B cell (primary cell): ENCODE results near the gene TCF7L2. TPM values are rescaled to one million over a fixed set of nuclear protein-coding genes. Genes with fewer than 3 reads are reported as not detected.

Source experiments
- ATAC-seq: fragments of 200-7000 bp; cut with Tn5 transposase; one replicate; pipeline ENCODE4 v1.10.0; 2021; ENCODE audit warnings: low read depth, mild to moderate bottlenecking, moderate number of reproducible peaks, moderate library complexity
- CTCF ChIA-PET: fragments of 350-600 bp; sonication (Branson Sonifier 250); formaldehyde crosslinking; loops from one replicate; lab custom pipeline; 2021; ENCODE audit warnings: antibody characterized with exemption, inconsistent platforms; lab: Charles Lee
- POLR2A ChIA-PET: fragments of 350-600 bp; sonication (Branson Sonifier 250); formaldehyde crosslinking; loops from one replicate; lab custom pipeline; 2021; ENCODE audit warnings: antibody characterized with exemption; lab: Charles Lee
- DNase-seq: peaks from one replicate; pipeline ENCODE4 v3.0.0; 2013
- H2AFZ ChIP-seq: 2 replicates; pipeline ENCODE4 v1.6.1; 2012; ENCODE audit warnings: mild to moderate bottlenecking, low read depth, low read length; ENCODE audit not compliant: insufficient read depth, poor library complexity, severe bottlenecking
- H3K27ac ChIP-seq, 2 donors: 1 replicate in 1 of 2; 2 replicates in 1 of 2; pipeline ENCODE4 v1.5.1; 2012 to 2013; ENCODE audit warnings: low read length in 2 of 2, mild to moderate bottlenecking in 2 of 2, moderate library complexity in 1 of 2
- H3K27me3 ChIP-seq, 4 experiments: fragments of 200-600 bp in 1 of 4; sonication (generic) in 1 of 4; replicated peaks in 1 of 4; 1 replicate in 2 of 4; 2 replicates in 2 of 4; pipeline versions ENCODE4 v1.6.1 to v1.7.0; 2013 to 2016; ENCODE audit warnings: low read length in 3 of 4, mild to moderate bottlenecking in 2 of 4, mixed read lengths in 1 of 4, moderate library complexity in 1 of 4; ENCODE audit not compliant: insufficient read depth in 4 of 4, control insufficient read depth in 3 of 4; ENCODE audit errors: control extremely low read depth in 1 of 4
- H3K36me3 ChIP-seq, 2 experiments: replicated peaks in 1 of 2; 1 replicate in 1 of 2; 2 replicates in 1 of 2; pipeline versions ENCODE4 v1.6.1 to v1.7.1; 2013; ENCODE audit warnings: low read length in 1 of 2; ENCODE audit not compliant: insufficient read depth in 2 of 2, control insufficient read depth in 1 of 2; ENCODE audit errors: control extremely low read depth in 1 of 2, extremely low read depth in 1 of 2
- H3K4me1 ChIP-seq, 2 donors: fragments of 200-600 bp in 1 of 2; sonication (generic) in 1 of 2; 1 replicate in 1 of 2; 2 replicates in 1 of 2; pipeline versions ENCODE4 v1.5.1 to v1.6.1; 2013 to 2017; ENCODE audit warnings: low read length in 2 of 2; ENCODE audit not compliant: control insufficient read depth in 2 of 2, insufficient read depth in 2 of 2
- H3K4me2 ChIP-seq: replicated peaks from 2 replicates; pipeline ENCODE3; 2012; ENCODE audit warnings: mild to moderate bottlenecking, low read depth, low read length; ENCODE audit not compliant: poor library complexity, severe bottlenecking
- H3K4me3 ChIP-seq, 5 experiments: fragments of 200-600 bp in 1 of 5; sonication (generic) in 1 of 5; 1 replicate in 3 of 5; 2 replicates in 2 of 5; pipeline versions ENCODE4 v1.5.1 to v1.7.0; 2011 to 2016; ENCODE audit warnings: low read length in 4 of 5, mild to moderate bottlenecking in 4 of 5, low read depth in 2 of 5, control low read depth in 1 of 5, moderate library complexity in 1 of 5; ENCODE audit not compliant: insufficient read depth in 1 of 5; ENCODE audit errors: control extremely low read depth in 1 of 5, extremely low read depth in 1 of 5
- H3K79me2 ChIP-seq: fragments of 200-600 bp; sonication (generic); one replicate; pipeline ENCODE4 v1.6.0; 2016; ENCODE audit warnings: low read length; ENCODE audit not compliant: control insufficient read depth, insufficient read depth
- H3K9ac ChIP-seq: fragments of 200-600 bp; sonication (generic); 2 replicates; pipeline ENCODE4 v1.6.1; 2017; ENCODE audit warnings: mild to moderate bottlenecking, low read length, moderate library complexity
- H3K9me3 ChIP-seq, 3 donors: one replicate each; pipeline versions ENCODE4 v1.6.1 to v1.7.1; 2013; ENCODE audit warnings: low read length in 2 of 3; ENCODE audit not compliant: control insufficient read depth in 2 of 3, insufficient read depth in 1 of 3; ENCODE audit errors: control extremely low read depth in 1 of 3
- H4K20me1 ChIP-seq: 2 replicates; pipeline ENCODE4 v1.6.0; 2012; ENCODE audit warnings: mild to moderate bottlenecking, low read length; ENCODE audit not compliant: insufficient read depth, control insufficient read depth, poor library complexity, severe bottlenecking
- H3K27ac Mint-ChIP-seq: one replicate; pipeline ENCODE4 v1.8.0; 2021; ENCODE audit warnings: mixed read lengths
- H3K27me3 Mint-ChIP-seq: one replicate; pipeline ENCODE4 v1.8.0; 2021; ENCODE audit warnings: mixed read lengths
- H3K4me1 Mint-ChIP-seq: one replicate; pipeline ENCODE4 v1.8.0; 2021; ENCODE audit warnings: mixed read lengths
- H3K4me3 Mint-ChIP-seq: one replicate; pipeline ENCODE4 v1.8.0; 2021; ENCODE audit warnings: mixed read lengths
- H3K9me3 Mint-ChIP-seq: one replicate; pipeline ENCODE4 v1.8.0; 2022; ENCODE audit warnings: mixed read lengths; ENCODE audit not compliant: insufficient read depth
- EZH2 ChIP-seq: IDR thresholded peaks from 2 replicates; pipeline ENCODE4 v1.6.1; 2012; ENCODE audit warnings: borderline replicate concordance, low read depth, mild to moderate bottlenecking, moderate library complexity, low read length; ENCODE audit not compliant: insufficient read depth, poor library complexity, severe bottlenecking
- WGBS: methylation state at CpG from one replicate; pipeline ENCODE4 v1.1.5; 2013; ENCODE audit warnings: missing lambda C conversion rate; ENCODE audit not compliant: insufficient coverage; 5-methylcytosine and 5-hydroxymethylcytosine counted together
- intact Hi-C: fragments of 100-400 bp; cut with micrococcal nuclease; formaldehyde crosslinking; loops from one replicate; pipeline ENCODE4 v1.10.0; 2022
- polyA plus RNA-seq: library from polyadenylated mRNA; depleted of rRNA; stranded (reverse); fragments of >200 nt; gene quantifications from 2 replicates; pipeline ENCODE4 v1.2.3, GENCODE V29; 2012
- total RNA-seq, 2 donors: library from RNA; stranded (reverse); fragments of 120-200 nt in 1 of 2; gene quantifications; 1 replicate in 1 of 2; 2 replicates in 1 of 2; pipeline versions ENCODE4 v1.2.3 to v1.2.4, GENCODE V29; 2013 to 2022
- TF ChIP-seq, protein P1 (sequence below): fragments of 200-600 bp; IDR thresholded peaks from one replicate; pipeline ENCODE4 v1.8.0; 2022; ENCODE audit warnings: antibody characterized with exemption, mild to moderate bottlenecking

The TCF7L2 gene
- total and polyA plus RNA-seq, 2 donors (not counting 1 experiment from before 2014, with no cell fraction given): 0.48 to 1.1 TPM

DNA sequence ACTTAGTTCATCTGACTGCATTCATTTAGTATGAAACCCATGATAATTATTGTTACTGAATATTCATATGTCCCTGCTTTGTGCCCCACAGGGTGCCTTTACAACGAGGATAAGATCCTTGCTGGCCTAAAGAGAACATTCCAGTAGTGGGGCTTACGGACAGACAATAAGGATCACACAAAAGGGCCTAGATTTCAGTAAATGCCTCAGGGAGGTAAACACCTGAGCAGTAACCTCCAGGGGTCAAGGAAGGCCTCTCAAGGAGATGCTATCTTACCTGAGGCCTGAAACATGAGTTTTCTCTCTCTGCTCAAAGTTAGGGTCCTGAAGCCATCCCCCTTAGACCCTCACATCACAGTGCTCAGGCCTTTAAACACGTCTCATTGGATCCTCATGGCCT is 228.7 kb downstream of the TCF7L2 start:
- H3K9me3 ChIP-seq: no peaks in the 10 kb centered on the region
- ATAC-seq: no peak

DNA sequence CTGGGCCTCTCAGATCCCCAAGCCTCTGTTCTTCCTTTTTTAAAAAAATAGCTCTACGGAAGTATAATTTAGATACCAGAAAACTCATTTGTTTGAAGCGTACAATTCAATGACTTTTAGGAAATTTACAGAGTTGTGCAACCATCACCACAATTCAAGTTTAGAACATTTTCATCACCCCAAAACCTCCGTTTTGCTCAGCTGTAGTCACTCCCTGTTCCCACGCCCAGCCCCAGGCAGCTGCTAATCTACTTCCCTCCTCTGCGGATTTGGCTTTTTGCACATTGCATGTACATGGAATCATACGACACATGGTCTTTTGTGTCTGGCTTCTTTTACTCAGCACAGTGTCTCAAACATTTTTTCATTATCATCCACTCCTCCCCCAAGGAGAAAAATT is 229.2 kb downstream of the TCF7L2 start:
- H3K4me3 Mint-ChIP-seq: no peak overlapping the region
- H3K27me3 Mint-ChIP-seq: peaks cover 16% of the 10 kb centered on the region
- Histone ChIP-seq H3K36me3 (no peaks in the 10 kb centered on the region), H3K4me3 (no peak overlapping the region), H3K27me3 (no peaks in the 10 kb centered on the region), H3K27ac (no peak overlapping the region), H2AFZ (no peak overlapping the region), H3K9me3 (no peaks in the 10 kb centered on the region), H3K4me2 (no peak overlapping the region), H4K20me1 (no peaks in the 10 kb centered on the region), H3K4me1 (no peaks in the 10 kb centered on the region), H3K9ac (no peak overlapping the region), H3K79me2 (no peaks in the 10 kb centered on the region)
- no peaks in the 10 kb centered on the region for H3K9me3 Mint-ChIP-seq
- H3K27ac Mint-ChIP-seq: no peak overlapping the region
- ChIA-PET CTCF (no interaction called here), POLR2A (no interaction called here)
- intact Hi-C loops: no loop called here
- ATAC-seq (no peak), DNase-seq (no peak)
- H3K4me1 Mint-ChIP-seq: peaks cover 3% of the 10 kb centered on the region
- 87% methylated on average over 5 of the region's 6 CpGs for WGBS
- TF ChIP-seq, protein P1, sequence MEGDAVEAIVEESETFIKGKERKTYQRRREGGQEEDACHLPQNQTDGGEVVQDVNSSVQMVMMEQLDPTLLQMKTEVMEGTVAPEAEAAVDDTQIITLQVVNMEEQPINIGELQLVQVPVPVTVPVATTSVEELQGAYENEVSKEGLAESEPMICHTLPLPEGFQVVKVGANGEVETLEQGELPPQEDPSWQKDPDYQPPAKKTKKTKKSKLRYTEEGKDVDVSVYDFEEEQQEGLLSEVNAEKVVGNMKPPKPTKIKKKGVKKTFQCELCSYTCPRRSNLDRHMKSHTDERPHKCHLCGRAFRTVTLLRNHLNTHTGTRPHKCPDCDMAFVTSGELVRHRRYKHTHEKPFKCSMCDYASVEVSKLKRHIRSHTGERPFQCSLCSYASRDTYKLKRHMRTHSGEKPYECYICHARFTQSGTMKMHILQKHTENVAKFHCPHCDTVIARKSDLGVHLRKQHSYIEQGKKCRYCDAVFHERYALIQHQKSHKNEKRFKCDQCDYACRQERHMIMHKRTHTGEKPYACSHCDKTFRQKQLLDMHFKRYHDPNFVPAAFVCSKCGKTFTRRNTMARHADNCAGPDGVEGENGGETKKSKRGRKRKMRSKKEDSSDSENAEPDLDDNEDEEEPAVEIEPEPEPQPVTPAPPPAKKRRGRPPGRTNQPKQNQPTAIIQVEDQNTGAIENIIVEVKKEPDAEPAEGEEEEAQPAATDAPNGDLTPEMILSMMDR: no peak
- no peak for TF ChIP-seq EZH2

More for the DNA sequence above, 228.7 kb downstream of the TCF7L2 start:
- Histone ChIP-seq H3K27ac (no peak overlapping the region), H3K9ac (no peak overlapping the region), H3K79me2 (no peaks in the 10 kb centered on the region), H3K4me1 (no peaks in the 10 kb centered on the region), H3K4me3 (no peak overlapping the region), H3K36me3 (no peaks in the 10 kb centered on the region), H3K27me3 (no peaks in the 10 kb centered on the region), H3K4me2 (no peak overlapping the region), H2AFZ (no peak overlapping the region), H4K20me1 (no peaks in the 10 kb centered on the region)
- ChIA-PET CTCF (no interaction called here), POLR2A (no interaction called here)
- H3K27ac Mint-ChIP-seq: no peak overlapping the region
- DNase-seq: no peak
- H3K4me3 Mint-ChIP-seq: no peak overlapping the region
- intact Hi-C loops: no loop called here
- peaks cover 3% of the 10 kb centered on the region for H3K4me1 Mint-ChIP-seq
- 79% methylated on average over 3 of the region's 3 CpGs for WGBS
- H3K9me3 Mint-ChIP-seq: no peaks in the 10 kb centered on the region
- no peak for TF ChIP-seq EZH2
- TF ChIP-seq, protein P1: no peak
- peaks cover 12% of the 10 kb centered on the region for H3K27me3 Mint-ChIP-seq
